Sigmoid colon (tissue), 7 donors: ENCODE measurements around the gene HAPLN1. TPM values are rescaled to one million over a fixed set of nuclear protein-coding genes. Genes with fewer than 3 reads are reported as not detected.
A peak's percentile ranks its signal among the peaks of the same experiment; 100 is the strongest.

Source experiments
- DNase-seq: peaks from one replicate; pipeline ENCODE4 v3.0.0-alpha.2; 2019
- H3K27ac ChIP-seq, 4 donors: fragments of 200-600 bp; sonication (generic); one replicate each; pipeline ENCODE4 v1.5.1; 2016 to 2019; ENCODE audit warnings: mild to moderate bottlenecking in 1 of 4
- H3K27me3 ChIP-seq, 3 donors: fragments of 200-600 bp; sonication (generic); one replicate each; pipeline ENCODE4 v1.5.1; 2019; ENCODE audit warnings: mild to moderate bottlenecking in 1 of 3
- H3K36me3 ChIP-seq, 4 donors: fragments of 200-600 bp; sonication (generic); one replicate each; pipeline ENCODE4 v1.5.1; 2016 to 2019
- H3K4me1 ChIP-seq, 4 donors: fragments of 200-600 bp; sonication (generic); one replicate each; pipeline ENCODE4 v1.5.1; 2017 to 2019
- H3K4me3 ChIP-seq, 4 donors: fragments of 200-600 bp; sonication (generic); one replicate each; pipeline ENCODE4 v1.5.1; 2017 to 2019; ENCODE audit warnings: mild to moderate bottlenecking in 2 of 4, moderate library complexity in 1 of 4
- H3K9me3 ChIP-seq, 4 donors: fragments of 200-600 bp in 3 of 4; sonication (generic) in 3 of 4; one replicate each; pipeline versions ENCODE4 v1.5.1 to v1.6.1; 2013 to 2019
- CTCF ChIP-seq, 4 experiments: fragments of 450-650 bp in 3 of 4; fragments of 200-600 bp in 1 of 4; IDR thresholded peaks; one replicate each; pipeline ENCODE4 v1.5.1; 2016 to 2019; ENCODE audit warnings: antibody characterized with exemption in 4 of 4, mild to moderate bottlenecking in 3 of 4, moderate library complexity in 2 of 4
- EP300 ChIP-seq, 4 donors: sonication (generic); formaldehyde crosslinking; IDR thresholded peaks; one replicate each; pipeline ENCODE4 v1.6.1; 2017; ENCODE audit warnings: antibody characterized with exemption in 4 of 4
- POLR2A ChIP-seq, 2 donors: fragments of 450-650 bp; IDR thresholded peaks; one replicate each; pipeline ENCODE4 v1.6.1; 2016; ENCODE audit warnings: antibody characterized with exemption in 2 of 2, mild to moderate bottlenecking in 2 of 2, moderate library complexity in 2 of 2
- POLR2AphosphoS5 ChIP-seq, 4 donors: sonication (generic); formaldehyde crosslinking; IDR thresholded peaks; one replicate each; pipeline ENCODE4 v1.6.1; 2017; ENCODE audit warnings: antibody characterized with exemption in 4 of 4
- WGBS, 2 donors: extraction: QIAGEN DNeasy Blood & Tissue Kit; methylation state at CpG; one replicate each; pipeline ENCODE4 v1.1.7; 2013; 5-methylcytosine and 5-hydroxymethylcytosine counted together
- intact Hi-C: fragments of 100-400 bp; cut with DNase I; formaldehyde crosslinking; loops from one replicate; pipeline ENCODE4 v1.15.1; 2023
- polyA plus RNA-seq, 3 donors: library from polyadenylated mRNA; stranded (reverse); fragments of 200-250 nt; gene quantifications; one replicate each; pipeline ENCODE4 v1.2.3, GENCODE V29; 2013
- total RNA-seq, 4 donors: library from RNA; depleted of rRNA; stranded (reverse); fragments of >200 nt; gene quantifications; one replicate each; pipeline ENCODE4 v1.1.0, GENCODE V29; 2016
- donor health status: healthy with polysubstance abuse.
- donor health status: Bipolar disorder and iron deficiency.
- donor health status: healthy.

The HAPLN1 gene
- under 1 TPM in 1 of 4 donors, not detected in 3; under 0.01 TPM for total RNA-seq
- polyA plus RNA-seq, result 1 to 10 TPM in 2 of 3 donors, under 1 TPM in 1; 0.32 to 1.8 (median 1.6) TPM

DNA sequence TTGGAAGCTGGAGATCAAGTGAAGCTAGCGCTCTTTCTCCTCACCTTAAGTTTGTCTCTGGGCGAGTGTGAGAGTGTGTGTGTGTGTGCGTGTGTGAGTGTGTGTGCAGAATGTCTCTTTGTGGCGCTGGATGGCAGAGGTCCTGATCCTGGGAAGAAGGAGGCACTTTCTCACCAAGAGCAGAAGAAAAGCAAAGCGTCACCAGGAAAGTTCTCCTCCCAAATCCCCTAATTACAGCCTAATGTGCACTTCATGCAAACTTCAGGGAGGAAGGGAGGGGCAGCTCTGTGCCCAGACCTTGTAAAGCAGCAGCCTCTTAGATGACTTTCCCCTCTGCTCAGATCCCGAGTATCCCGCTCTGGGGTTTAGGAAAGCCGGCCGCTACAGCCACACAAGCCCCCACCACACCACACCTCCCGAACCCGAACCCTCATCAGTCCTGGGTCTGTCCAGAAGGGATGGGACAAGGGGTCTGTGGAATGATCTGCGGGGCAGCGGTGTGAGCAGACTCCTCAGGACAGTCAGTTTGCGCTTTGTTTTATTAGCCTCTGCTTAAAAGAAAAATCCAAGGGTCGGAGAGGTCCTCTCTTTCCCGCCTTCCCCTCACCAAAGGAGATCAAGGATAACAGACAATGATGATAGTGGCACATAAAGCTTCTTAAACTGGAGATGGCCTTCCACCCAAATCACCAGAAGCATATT, at the start of gene HAPLN1:
TSS of gene HAPLN1 (minus strand) at position 20 of the 702 bp plus-strand sequence. CDS start 47,332 bp downstream, outside the sequence.
- H3K27ac ChIP-seq, result no peak within 1 kb of the TSS
- H3K27me3 ChIP-seq, result peaks cover 0 to 46% (median 8%) of the 10 kb centered on the region in 3 donors
- intact Hi-C loops, result no loop called here
- H3K9me3 ChIP-seq, result no peaks in the 10 kb centered on the region
- H3K36me3 ChIP-seq, result no peaks in the 10 kb centered on the region
- DNase-seq, result no peak
- WGBS, 2 donors, result 14 to 45% methylated on average over 16 of the region's 16 CpGs
- peak within 1 kb of the TSS in 3 of 4 donors; percentile 49 to 58 (median 50) for H3K4me3 ChIP-seq
- no peak for TF ChIP-seq POLR2AphosphoS5 (IDR thresholded peaks at IDR 0.05)
- TF ChIP-seq CTCF (IDR thresholded peaks at IDR 0.05), result no peak
- no peak for TF ChIP-seq POLR2A (IDR thresholded peaks at IDR 0.05)
- no peak for TF ChIP-seq EP300 (IDR thresholded peaks at IDR 0.05)
- peaks cover 0 to 17% (median 12%) of the 10 kb centered on the region in 4 donors for H3K4me1 ChIP-seq

DNA sequence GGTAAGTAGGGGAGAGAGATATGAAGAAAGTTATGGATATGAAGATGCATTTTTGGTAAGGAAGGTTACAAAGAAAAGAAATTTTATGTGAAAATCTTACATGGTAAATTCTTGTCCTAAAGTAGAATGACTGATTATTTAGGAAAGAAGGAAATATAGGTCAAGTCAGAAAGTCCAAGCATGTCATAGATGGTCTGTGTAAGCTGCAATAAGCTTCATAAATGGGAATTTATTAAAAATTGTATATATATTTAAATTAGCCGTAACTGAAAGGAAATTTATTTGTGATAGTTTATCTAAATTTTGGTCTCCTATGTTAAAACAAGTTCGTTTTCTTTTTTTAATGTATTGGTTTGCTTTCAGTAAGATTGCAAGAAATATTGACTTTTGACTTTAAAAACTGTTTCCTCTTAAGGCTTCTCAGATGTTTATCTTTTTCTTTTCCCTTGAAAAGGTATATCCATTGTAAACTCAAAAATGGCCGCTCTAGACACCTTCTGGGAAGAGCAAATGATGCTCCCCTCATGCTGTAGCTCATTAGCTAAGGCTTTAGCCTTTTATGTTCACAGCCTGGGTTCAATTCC, 46.8 kb upstream of the HAPLN1 start:
- Histone ChIP-seq H3K9me3 (no peaks in the 10 kb centered on the region), H3K4me3 (no peak overlapping the region), H3K27ac (no peak overlapping the region), H3K36me3 (no peaks in the 10 kb centered on the region), H3K4me1 (no peaks in the 10 kb centered on the region), H3K27me3 (no peaks in the 10 kb centered on the region)
- no peak for TF ChIP-seq POLR2AphosphoS5 (IDR thresholded peaks at IDR 0.05)
- no peak for TF ChIP-seq CTCF (IDR thresholded peaks at IDR 0.05)
- no peak for TF ChIP-seq EP300 (IDR thresholded peaks at IDR 0.05)
- TF ChIP-seq POLR2A (IDR thresholded peaks at IDR 0.05), result no peak
- WGBS, 2 donors, result 69 to 71% methylated on average over 3 of the region's 3 CpGs
- intact Hi-C loops, result no loop called here
- no peak for DNase-seq

GRCh38 chr5:83764101-83764500, 43.4 kb upstream of the HAPLN1 start:
- intact Hi-C loops, result no loop called here
- no peak for TF ChIP-seq EP300 (IDR thresholded peaks at IDR 0.05)
- no peak for TF ChIP-seq POLR2AphosphoS5 (IDR thresholded peaks at IDR 0.05)
- TF ChIP-seq CTCF (IDR thresholded peaks at IDR 0.05), result no peak
- no peak for TF ChIP-seq POLR2A (IDR thresholded peaks at IDR 0.05)
- 97 to 100% methylated on average over 1 of the region's 1 CpG for WGBS, 2 donors
- H3K4me3 ChIP-seq, result no peak overlapping the region
- H3K4me1 ChIP-seq, result no peaks in the 10 kb centered on the region
- DNase-seq, result no peak
- H3K9me3 ChIP-seq, result no peaks in the 10 kb centered on the region
- no peak overlapping the region for H3K27ac ChIP-seq
- H3K36me3 ChIP-seq, result no peaks in the 10 kb centered on the region
- no peaks in the 10 kb centered on the region for H3K27me3 ChIP-seq

GRCh38 chr5:83760579-83760978, 39.9 kb upstream of the HAPLN1 start:
- Histone ChIP-seq H3K4me1 (no peaks in the 10 kb centered on the region), H3K36me3 (no peaks in the 10 kb centered on the region), H3K4me3 (no peak overlapping the region), H3K9me3 (no peaks in the 10 kb centered on the region), H3K27me3 (no peaks in the 10 kb centered on the region), H3K27ac (no peak overlapping the region)
- 84 to 92% methylated on average over 4 of the region's 4 CpGs for WGBS, 2 donors
- intact Hi-C loops, result no loop called here
- no peak for DNase-seq
- TF ChIP-seq CTCF (IDR thresholded peaks at IDR 0.05) (no peak), POLR2AphosphoS5 (IDR thresholded peaks at IDR 0.05) (no peak), POLR2A (IDR thresholded peaks at IDR 0.05) (no peak), EP300 (IDR thresholded peaks at IDR 0.05) (no peak)
